Breast epithelium (tissue), 3 donors: ENCODE measurements around the gene AKR1C2.
"Not testable (repeated sequence)": the region's sequence is repeated elsewhere in the genome, so short reads cannot be mapped to it uniquely, and the experiment has no call there.

ENCODE experiments used
- POLR2A ChIP-seq: fragments of 450-650 bp; IDR thresholded peaks from one replicate; pipeline ENCODE4 v1.6.1; 2016; ENCODE audit warnings: antibody characterized with exemption, mild to moderate bottlenecking, moderate library complexity
- POLR2AphosphoS5 ChIP-seq, 3 donors: sonication (generic); formaldehyde crosslinking; IDR thresholded peaks; one replicate each; pipeline ENCODE4 v1.6.1; 2017; ENCODE audit warnings: antibody characterized with exemption in 3 of 3
- TF ChIP-seq, protein P1 (sequence below), 3 donors: fragments of 450-650 bp; IDR thresholded peaks; one replicate each; pipeline ENCODE4 v1.5.1; 2016 to 2017; ENCODE audit warnings: antibody characterized with exemption in 3 of 3, mild to moderate bottlenecking in 3 of 3, moderate library complexity in 3 of 3

DNA sequence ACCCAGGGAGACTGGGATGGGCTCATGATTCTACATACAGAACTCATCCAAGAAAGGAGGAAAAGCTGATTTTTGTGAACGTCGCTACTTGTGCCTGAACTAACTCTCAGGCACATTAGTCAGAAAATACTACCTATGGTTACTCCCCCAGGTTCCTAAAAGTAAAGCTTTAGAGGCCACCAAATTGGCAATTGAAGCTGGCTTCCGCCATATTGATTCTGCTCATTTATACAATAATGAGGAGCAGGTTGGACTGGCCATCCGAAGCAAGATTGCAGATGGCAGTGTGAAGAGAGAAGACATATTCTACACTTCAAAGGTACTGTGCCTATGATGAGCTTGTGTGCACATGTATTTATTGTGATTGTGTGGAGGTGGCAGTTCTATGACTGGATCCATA is 37.9 kb downstream of the AKR1C2 start:
- TF ChIP-seq, protein P1, sequence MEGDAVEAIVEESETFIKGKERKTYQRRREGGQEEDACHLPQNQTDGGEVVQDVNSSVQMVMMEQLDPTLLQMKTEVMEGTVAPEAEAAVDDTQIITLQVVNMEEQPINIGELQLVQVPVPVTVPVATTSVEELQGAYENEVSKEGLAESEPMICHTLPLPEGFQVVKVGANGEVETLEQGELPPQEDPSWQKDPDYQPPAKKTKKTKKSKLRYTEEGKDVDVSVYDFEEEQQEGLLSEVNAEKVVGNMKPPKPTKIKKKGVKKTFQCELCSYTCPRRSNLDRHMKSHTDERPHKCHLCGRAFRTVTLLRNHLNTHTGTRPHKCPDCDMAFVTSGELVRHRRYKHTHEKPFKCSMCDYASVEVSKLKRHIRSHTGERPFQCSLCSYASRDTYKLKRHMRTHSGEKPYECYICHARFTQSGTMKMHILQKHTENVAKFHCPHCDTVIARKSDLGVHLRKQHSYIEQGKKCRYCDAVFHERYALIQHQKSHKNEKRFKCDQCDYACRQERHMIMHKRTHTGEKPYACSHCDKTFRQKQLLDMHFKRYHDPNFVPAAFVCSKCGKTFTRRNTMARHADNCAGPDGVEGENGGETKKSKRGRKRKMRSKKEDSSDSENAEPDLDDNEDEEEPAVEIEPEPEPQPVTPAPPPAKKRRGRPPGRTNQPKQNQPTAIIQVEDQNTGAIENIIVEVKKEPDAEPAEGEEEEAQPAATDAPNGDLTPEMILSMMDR (IDR thresholded peaks at IDR 0.05), result not testable (repeated sequence)
- TF ChIP-seq POLR2AphosphoS5 (IDR thresholded peaks at IDR 0.05); POLR2A: not testable (repeated sequence)
